Endothelial cell of umbilical vein (primary cell): ENCODE measurements around the gene RAP1GAP2. TPM values are rescaled to one million over a fixed set of nuclear protein-coding genes. Genes with fewer than 3 reads are reported as not detected.
"Not testable (repeated sequence)": the region's sequence is repeated elsewhere in the genome, so short reads cannot be mapped to it uniquely, and the experiment has no call there.

Experiments used
- BruUV-seq: library from RNA; stranded (reverse); fragments of 400-500 nt; replicated peaks from 2 replicates; lab custom pipeline; 2021; lab: Mats Ljungman, UMichigan
- CTCF ChIA-PET: fragments of 300-600, 350-600 bp; sonication (Branson Sonifier 250); formaldehyde crosslinking; loops from one replicate; lab custom pipeline; 2021; ENCODE audit warnings: antibody characterized with exemption, inconsistent platforms; lab: Charles Lee
- POLR2A ChIA-PET: fragments of 300-600, 350-600 bp; sonication (Branson Sonifier 250); formaldehyde crosslinking; loops from one replicate; lab custom pipeline; 2021; ENCODE audit warnings: antibody characterized with exemption, inconsistent platforms; lab: Charles Lee
- DNase-seq: peaks from one replicate; pipeline ENCODE4 v3.0.0-alpha.2; 2011; ENCODE audit warnings: low read depth, low spot score
- FAIRE-seq: peaks from 2 replicates; lab custom pipeline; 2011; peaks lifted over from hg19 to GRCh38; lab: Jason Lieb, UNC
- H2AFZ ChIP-seq: 2 replicates; pipeline ENCODE4 v1.6.0; 2012; ENCODE audit warnings: low read depth, low read length, control low read depth, inconsistent platforms
- H3K27ac ChIP-seq: 2 replicates; pipeline ENCODE4 v1.5.1; 2011; ENCODE audit warnings: low read depth, mild to moderate bottlenecking, control low read depth, low read length, moderate library complexity; ENCODE audit not compliant: insufficient read depth
- H3K27me3 ChIP-seq, 2 experiments: 2 replicates each; pipeline versions ENCODE4 v1.6.0 to v1.6.1; 2011; ENCODE audit warnings: low read length in 2 of 2, mixed read lengths in 1 of 2; ENCODE audit not compliant: control insufficient read depth in 2 of 2, insufficient read depth in 2 of 2
- H3K36me3 ChIP-seq, 2 experiments: 2 replicates in 1 of 2; 3 replicates in 1 of 2; pipeline ENCODE4 v1.5.1; 2011; ENCODE audit warnings: low read length in 2 of 2, mild to moderate bottlenecking in 1 of 2, moderate library complexity in 1 of 2; ENCODE audit not compliant: control insufficient read depth in 2 of 2, insufficient read depth in 2 of 2; ENCODE audit errors: extremely low read depth in 1 of 2
- H3K4me1 ChIP-seq: 3 replicates; pipeline ENCODE4 v1.5.1; 2011; ENCODE audit warnings: mild to moderate bottlenecking, low read length; ENCODE audit not compliant: control insufficient read depth, insufficient read depth; ENCODE audit errors: extremely low read depth
- H3K4me2 ChIP-seq: 2 replicates; pipeline ENCODE4 v1.6.1; 2011; ENCODE audit warnings: low read length, control low read depth, mixed read lengths; ENCODE audit not compliant: insufficient read depth
- H3K4me3 ChIP-seq, 3 experiments: fragments of 200-600 bp in 1 of 3; sonication (generic), shearing (Covaris generic) in 1 of 3; replicated peaks in 1 of 3; 2 replicates each; pipeline ENCODE4 v1.5.1; 2011 to 2016; ENCODE audit warnings: control low read depth in 3 of 3, low read length in 3 of 3, mild to moderate bottlenecking in 2 of 3, inconsistent platforms in 1 of 3, low read depth in 1 of 3, moderate library complexity in 1 of 3; ENCODE audit not compliant: insufficient read depth in 1 of 3
- H3K79me2 ChIP-seq: 2 replicates; pipeline ENCODE4 v1.6.0; 2012; ENCODE audit warnings: low read length, inconsistent platforms; ENCODE audit not compliant: control insufficient read depth, insufficient read depth
- H3K9ac ChIP-seq: replicated peaks from 2 replicates; pipeline ENCODE3; 2011; ENCODE audit warnings: low read length, control low read depth; ENCODE audit not compliant: insufficient read depth; ENCODE audit errors: extremely low read depth
- H3K9me1 ChIP-seq: replicated peaks from 3 replicates; pipeline ENCODE4 v1.6.0; 2011; ENCODE audit warnings: mild to moderate bottlenecking, low read length; ENCODE audit not compliant: control insufficient read depth, insufficient read depth; ENCODE audit errors: extremely low read depth
- H3K9me3 ChIP-seq: replicated peaks from 2 replicates; pipeline ENCODE4 v1.5.1; 2012; ENCODE audit warnings: low read length, inconsistent platforms; ENCODE audit not compliant: control insufficient read depth, insufficient read depth
- H4K20me1 ChIP-seq: replicated peaks from 2 replicates; pipeline ENCODE3; 2011; ENCODE audit warnings: mild to moderate bottlenecking, low read length; ENCODE audit not compliant: control insufficient read depth, insufficient read depth; ENCODE audit errors: extremely low read depth
- CTCF ChIP-seq, 2 donors: IDR thresholded peaks; 1 replicate in 1 of 2; 2 replicates in 1 of 2; pipeline ENCODE4 v1.5.1; 2011; ENCODE audit warnings: low read length in 2 of 2, mild to moderate bottlenecking in 2 of 2, moderate library complexity in 2 of 2, control low read depth in 1 of 2, inconsistent platforms in 1 of 2, low read depth in 1 of 2; ENCODE audit not compliant: insufficient read depth in 1 of 2; ENCODE audit errors: extremely low read depth in 1 of 2
- EZH2 ChIP-seq: IDR thresholded peaks from 2 replicates; pipeline ENCODE4 v1.6.1; 2012; ENCODE audit warnings: borderline replicate concordance, low read depth, mild to moderate bottlenecking, moderate library complexity, low read length, inconsistent platforms; ENCODE audit not compliant: severe bottlenecking
- FOS ChIP-seq: IDR thresholded peaks from 2 replicates; pipeline ENCODE4 v1.6.1; 2011; ENCODE audit warnings: mild to moderate bottlenecking, low read length, moderate library complexity, borderline replicate concordance; ENCODE audit not compliant: insufficient read depth
- GATA2 ChIP-seq: IDR thresholded peaks from 2 replicates; pipeline ENCODE4 v1.7.0; 2011; ENCODE audit warnings: low read depth, mild to moderate bottlenecking, moderate library complexity, mixed read lengths, low read length; ENCODE audit not compliant: insufficient read length, insufficient read depth
- JUN ChIP-seq: IDR thresholded peaks from 2 replicates; pipeline ENCODE4 v1.6.1; 2011; ENCODE audit warnings: borderline replicate concordance, low read depth; ENCODE audit not compliant: insufficient read length, insufficient read depth
- MAX ChIP-seq: IDR thresholded peaks from 2 replicates; pipeline ENCODE4 v1.6.1; 2011; ENCODE audit not compliant: insufficient read depth, insufficient read length
- POLR2A ChIP-seq: IDR thresholded peaks from 2 replicates; pipeline ENCODE4 v1.6.1; 2012; ENCODE audit warnings: low read depth, mild to moderate bottlenecking, control low read depth, low read length
- POLR2AphosphoS5 ChIP-seq: IDR thresholded peaks from 2 replicates; pipeline ENCODE4 v1.6.1; 2012; ENCODE audit warnings: low read depth, mild to moderate bottlenecking, control low read depth, low read length, moderate library complexity; ENCODE audit not compliant: insufficient read depth
- dilution Hi-C: fragments of 300-500 bp; cut with MboI; formaldehyde crosslinking; loops from one replicate; pipeline ENCODE4 v1.15.0; 2019; ENCODE audit warnings: low sequenced_read_pairs; ENCODE audit not compliant: extremely low pct_ligation_motif_present
- intact Hi-C: fragments of 100-400 bp; cut with micrococcal nuclease; formaldehyde crosslinking; loops from one replicate; pipeline ENCODE4 v1.10.0; 2022
- polyA plus RNA-seq, 4 experiments: library from polyadenylated mRNA; depleted of rRNA in 3 of 4; stranded (reverse) in 3 of 4; unstranded in 1 of 4; fragments of >200 nt; gene quantifications; 2 replicates each; pipeline versions ENCODE4 v1.2.1 to v1.2.3, GENCODE V29; 2011 to 2012; ENCODE audit warnings: missing spikeins in 1 of 4
- total RNA-seq: library from RNA; stranded (reverse); gene quantifications from 2 replicates; pipeline ENCODE4 v1.2.3, GENCODE V29; 2021

Gene RAP1GAP2
- total and polyA plus RNA-seq, 2 donors (not counting 3 experiments of a cell fraction or from before 2014, with no cell fraction given), result 1.4 to 3.6 TPM

GRCh38 chr17:2996810-2997670, 200.8 kb downstream of the RAP1GAP2 start:
- FAIRE-seq (no peak), DNase-seq (no peak)
- Histone ChIP-seq H3K9ac (no peak overlapping the region), H3K27ac (no peak overlapping the region), H4K20me1 (no peaks in the 10 kb centered on the region), H3K36me3 (no peaks in the 10 kb centered on the region), H3K4me1 (no peaks in the 10 kb centered on the region), H3K79me2 (no peaks in the 10 kb centered on the region), H3K4me3 (no peak overlapping the region), H3K9me3 (no peaks in the 10 kb centered on the region), H3K27me3 (no peaks in the 10 kb centered on the region), H2AFZ (no peak overlapping the region), H3K9me1 (no peaks in the 10 kb centered on the region), H3K4me2 (no peak overlapping the region)
- dilution Hi-C loops, result no loop called here
- POLR2A ChIA-PET, result no interaction called here
- no TSS peak for BruUV-seq
- intact Hi-C loops, result no loop called here
- CTCF ChIA-PET, result interaction anchor here (1.5 kb wide), 1 partner anchor 149 kb away, joined by 4 read pairs; no protein-coding TSS in a partner anchor
- TF ChIP-seq FOS (no peak), POLR2AphosphoS5 (no peak), MAX (no peak), JUN (no peak), CTCF (IDR thresholded peaks at IDR 0.05; ENCODE audit: extremely low read depth in 1 of 2, insufficient read depth in 1 of 2, low read depth in 1 of 2, low read length in 2 of 2) (no peak), POLR2A (no peak), GATA2 (no peak), EZH2 (no peak)

GRCh38 chr17:2998469-2998901, 202.2 kb downstream of the RAP1GAP2 start:
- FAIRE-seq, H3K4me1 ChIP-seq, H3K9me1 ChIP-seq, dilution Hi-C loops, H3K9me3 ChIP-seq, H4K20me1 ChIP-seq, H3K79me2 ChIP-seq, H3K27me3 ChIP-seq, BruUV-seq, intact Hi-C loops, H3K27ac ChIP-seq, H3K36me3 ChIP-seq, H3K4me2 ChIP-seq, H2AFZ ChIP-seq, H3K9ac ChIP-seq, CTCF ChIA-PET, H3K4me3 ChIP-seq, POLR2A ChIA-PET, DNase-seq: not testable (repeated sequence)
